ENCODE results near the gene ZBTB16. TPM values are rescaled to one million over a fixed set of nuclear protein-coding genes. Genes with fewer than 3 reads are reported as not detected.

Gene ZBTB16
- total RNA-seq, 4 donors from 2014 or later = 10.4 to 137 (median 18.8) TPM

- Histone ChIP-seq H3K9me3 (no peaks in the 10 kb centered on the region), H3K27ac (peak overlapping the region; percentile 68 to 99 (median 96)), H3K4me3 (peak overlapping the region in 1 of 4 donors; percentile 18), H3K36me3 (peaks cover 0 to 14% (median 0%) of the 10 kb centered on the region in 3 donors), H3K4me1 (peaks cover 47 to 100% (median 87%) of the 10 kb centered on the region in 3 donors), H3K27me3 (peaks cover 0 to 48% (median 0%) of the 10 kb centered on the region in 4 donors)
- TF ChIP-seq, protein P1, sequence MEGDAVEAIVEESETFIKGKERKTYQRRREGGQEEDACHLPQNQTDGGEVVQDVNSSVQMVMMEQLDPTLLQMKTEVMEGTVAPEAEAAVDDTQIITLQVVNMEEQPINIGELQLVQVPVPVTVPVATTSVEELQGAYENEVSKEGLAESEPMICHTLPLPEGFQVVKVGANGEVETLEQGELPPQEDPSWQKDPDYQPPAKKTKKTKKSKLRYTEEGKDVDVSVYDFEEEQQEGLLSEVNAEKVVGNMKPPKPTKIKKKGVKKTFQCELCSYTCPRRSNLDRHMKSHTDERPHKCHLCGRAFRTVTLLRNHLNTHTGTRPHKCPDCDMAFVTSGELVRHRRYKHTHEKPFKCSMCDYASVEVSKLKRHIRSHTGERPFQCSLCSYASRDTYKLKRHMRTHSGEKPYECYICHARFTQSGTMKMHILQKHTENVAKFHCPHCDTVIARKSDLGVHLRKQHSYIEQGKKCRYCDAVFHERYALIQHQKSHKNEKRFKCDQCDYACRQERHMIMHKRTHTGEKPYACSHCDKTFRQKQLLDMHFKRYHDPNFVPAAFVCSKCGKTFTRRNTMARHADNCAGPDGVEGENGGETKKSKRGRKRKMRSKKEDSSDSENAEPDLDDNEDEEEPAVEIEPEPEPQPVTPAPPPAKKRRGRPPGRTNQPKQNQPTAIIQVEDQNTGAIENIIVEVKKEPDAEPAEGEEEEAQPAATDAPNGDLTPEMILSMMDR (IDR thresholded peaks at IDR 0.05) = no peak
- TF ChIP-seq POLR2A (IDR thresholded peaks at IDR 0.05) = no peak
- intact Hi-C loops (cut with DNase I) = no loop called here
- no peak for DNase-seq
- 58 to 71% methylated on average over 11 to 15 of the region's 15 CpGs for whole genome bisulfite sequencing, 2 donors
Observed at GRCh38 chr11:114171257-114172054, 111.9 kb downstream of the ZBTB16 start.

GRCh38 chr11:114172055-114172861 lies 112.7 kb downstream of the ZBTB16 start:
- intact Hi-C loops (cut with DNase I) = no loop called here
- H3K4me1 ChIP-seq = peaks cover 41 to 100% (median 87%) of the 10 kb centered on the region in 3 donors
- H3K27me3 ChIP-seq = peaks cover 0 to 48% (median 0%) of the 10 kb centered on the region in 4 donors
- H3K4me3 ChIP-seq = peak overlapping the region in 1 of 4 donors; percentile 18
- no peak for DNase-seq
- H3K36me3 ChIP-seq = peaks cover 0 to 14% (median 0%) of the 10 kb centered on the region in 3 donors
- peak overlapping the region; percentile 68 to 99 (median 96) for H3K27ac ChIP-seq
- 67 to 78% methylated on average over 13 to 14 of the region's 14 CpGs for WGBS, 2 donors
- no peaks in the 10 kb centered on the region for H3K9me3 ChIP-seq
- no peak for TF ChIP-seq POLR2A (IDR thresholded peaks at IDR 0.05)
- TF ChIP-seq, protein P1 (IDR thresholded peaks at IDR 0.05) = no peak

DNA sequence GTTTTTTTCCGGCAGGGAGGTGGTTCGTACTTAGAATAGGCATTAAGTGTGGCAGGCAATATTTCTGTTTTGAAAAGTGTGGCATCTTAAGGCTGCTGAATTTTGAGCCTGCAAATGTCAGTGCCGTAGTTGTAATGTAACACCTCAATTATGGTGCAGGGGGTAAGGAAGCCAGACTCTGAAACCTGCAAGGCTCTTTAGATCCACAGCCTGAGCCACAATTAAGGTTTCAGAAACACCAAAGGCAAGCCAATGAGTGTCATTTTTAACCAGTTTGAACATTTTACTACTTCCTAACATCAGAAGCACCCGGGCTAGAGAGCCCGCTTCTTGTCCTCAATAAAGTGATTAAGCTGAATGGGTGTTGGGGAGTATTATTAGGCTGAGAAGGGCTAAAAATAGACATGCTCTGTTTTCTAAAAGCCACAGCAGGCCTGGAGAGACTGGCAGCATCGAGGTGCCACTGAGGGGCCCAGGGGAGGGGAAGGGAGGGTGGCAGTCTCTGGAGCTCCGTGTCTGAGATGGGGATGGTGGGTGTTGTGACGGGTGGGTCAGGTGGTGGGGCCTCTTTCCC lies 113.4 kb downstream of the ZBTB16 start:
- 57 to 76% methylated on average over 8 of the region's 8 CpGs for WGBS, 2 donors
- intact Hi-C loops (cut with DNase I) = no loop called here
- no peaks in the 10 kb centered on the region for H3K9me3 ChIP-seq
- TF ChIP-seq POLR2A (IDR thresholded peaks at IDR 0.05) = no peak
- TF ChIP-seq, protein P1 (IDR thresholded peaks at IDR 0.05) = no peak
- peaks cover 0 to 14% (median 0%) of the 10 kb centered on the region in 3 donors for H3K36me3 ChIP-seq
- peaks cover 0 to 48% (median 0%) of the 10 kb centered on the region in 4 donors for H3K27me3 ChIP-seq
- H3K27ac ChIP-seq = peak overlapping the region; percentile 68 to 99 (median 96)
- DNase-seq = no peak
- no peak overlapping the region for H3K4me3 ChIP-seq
- peaks cover 34 to 100% (median 84%) of the 10 kb centered on the region in 3 donors for H3K4me1 ChIP-seq

DNA sequence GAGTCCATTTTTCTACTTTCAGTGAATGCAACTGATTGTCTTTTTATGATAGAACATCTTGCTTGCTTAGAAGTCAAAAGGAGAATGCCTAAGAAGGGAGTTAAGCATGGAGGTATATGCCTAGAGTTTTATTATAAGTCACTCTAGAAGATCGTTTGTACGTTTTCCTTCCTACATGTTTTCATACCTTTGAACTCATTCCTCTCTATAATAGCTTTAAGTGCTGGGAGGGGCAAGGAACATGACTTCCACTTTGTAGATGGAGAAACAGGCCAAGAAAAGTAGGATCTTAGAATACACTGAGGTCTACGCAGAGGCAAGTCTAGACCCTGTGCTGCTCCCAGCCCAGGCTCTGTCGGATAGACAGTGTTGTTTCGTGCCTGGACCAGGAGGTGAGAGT lies 114.3 kb downstream of the ZBTB16 start:
- Histone ChIP-seq H3K4me1 (peaks cover 30 to 100% (median 84%) of the 10 kb centered on the region in 3 donors), H3K27ac (peak overlapping the region; percentile 68 to 99 (median 96)), H3K36me3 (peaks cover 0 to 14% (median 0%) of the 10 kb centered on the region in 3 donors), H3K4me3 (no peak overlapping the region), H3K9me3 (no peaks in the 10 kb centered on the region), H3K27me3 (peaks cover 0 to 43% (median 0%) of the 10 kb centered on the region in 4 donors)
- 86 to 91% methylated on average over 5 of the region's 5 CpGs for WGBS, 2 donors
- no peak for TF ChIP-seq POLR2A (IDR thresholded peaks at IDR 0.05)
- TF ChIP-seq, protein P1 (IDR thresholded peaks at IDR 0.05) = no peak
- DNase-seq = no peak
- intact Hi-C loops (cut with DNase I) = no loop called here

Data from esophagus squamous epithelium (tissue), 5 donors.